ENCODE data around the gene ZAP70.

DNA sequence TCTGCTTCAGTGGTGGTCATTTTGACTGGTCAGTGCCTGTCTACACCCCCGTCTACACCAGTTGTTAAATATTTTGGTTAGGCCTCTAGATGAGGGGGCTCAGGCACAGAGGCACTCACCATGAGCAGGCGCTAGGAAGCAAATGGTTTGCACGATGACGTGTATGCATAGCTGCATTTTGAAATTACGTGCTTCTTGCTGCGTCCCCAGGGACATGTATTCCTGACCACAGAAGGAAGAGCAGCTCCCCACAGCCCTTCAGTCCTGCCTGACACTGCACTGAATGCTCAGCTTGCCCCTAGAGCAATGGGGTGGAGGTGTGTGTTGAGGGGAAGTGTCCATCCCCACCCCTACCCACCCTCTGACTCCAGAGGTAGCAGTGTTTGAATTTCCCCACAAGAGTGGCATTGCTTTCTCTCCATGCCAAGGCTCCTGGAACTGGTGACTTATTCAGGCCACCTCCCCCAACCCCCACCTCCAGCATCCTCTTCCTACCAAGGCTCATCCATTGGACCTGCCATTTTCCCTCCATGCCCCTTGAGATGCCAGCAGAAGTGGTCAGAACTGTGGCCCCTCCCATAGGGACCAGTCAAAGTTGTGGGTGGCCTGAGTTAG, 11.4 kb upstream of the ZAP70 start:
- TF ChIP-seq EZH2 (IDR thresholded peaks at IDR 0.05; ENCODE audit: insufficient read depth, poor library complexity, severe bottlenecking) = no peak
- no peak for TF ChIP-seq EZH2phosphoT487 (IDR thresholded peaks at IDR 0.05; ENCODE audit: insufficient read depth, low read depth)

All from GM23248 (cell line).